ENCODE measurements around the gene KDM5B.

- TF ChIP-seq CTCF (IDR thresholded peaks at IDR 0.05; ENCODE audit: low read length) = no peak
- TF ChIP-seq EZH2 (optimal IDR thresholded peaks at IDR 0.05; ENCODE audit: low read depth, low read length) = no peak
Observed at GRCh38 chr1:202716654-202717053, 91.6 kb downstream of the KDM5B start.
